HepG2 (cell line): ENCODE results near the gene ABHD12. TPM values are rescaled to one million over a fixed set of nuclear protein-coding genes. Genes with fewer than 3 reads are reported as not detected.

ENCODE experiments used
- CREM ChIP-seq, 2 experiments: sonication (generic) in 1 of 2; formaldehyde crosslinking in 1 of 2; IDR thresholded peaks; 2 replicates each; pipeline versions ENCODE4 v1.4.0 to v1.6.1; 2016 to 2020; ENCODE audit warnings: antibody characterized with exemption in 1 of 2, mild to moderate bottlenecking in 1 of 2, missing genetic modification reagents in 1 of 2
- ELF1 ChIP-seq: sonication (generic); formaldehyde crosslinking; IDR thresholded peaks from 2 replicates; pipeline ENCODE4 v1.4.0; 2020; ENCODE audit warnings: missing genetic modification reagents
- POLR2AphosphoS5 ChIP-seq: IDR thresholded peaks from 2 replicates; pipeline ENCODE4 v1.6.1; 2012; ENCODE audit warnings: low read depth, low read length
- SIN3A ChIP-seq: IDR thresholded peaks from 2 replicates; pipeline ENCODE4 v1.6.1; 2011; ENCODE audit warnings: low read depth, mild to moderate bottlenecking, control low read depth, low read length, borderline replicate concordance
- SNAPC2 ChIP-seq: sonication (generic); formaldehyde crosslinking; IDR thresholded peaks from 2 replicates; pipeline ENCODE4 v1.8.1; 2022; ENCODE audit warnings: mild to moderate bottlenecking, missing genetic modification reagents
- SOX6 ChIP-seq, 2 experiments: fragments of 450-650 bp in 1 of 2; sonication (generic) in 1 of 2; formaldehyde crosslinking in 1 of 2; IDR thresholded peaks; 2 replicates each; pipeline versions ENCODE4 v1.4.0 to v1.6.1; 2017 to 2020; ENCODE audit warnings: antibody characterized with exemption in 1 of 2, mild to moderate bottlenecking in 1 of 2, missing genetic modification reagents in 1 of 2
- TAF1 ChIP-seq: sonication (generic); formaldehyde crosslinking; IDR thresholded peaks from 2 replicates; pipeline ENCODE4 v1.4.0; 2020; ENCODE audit warnings: missing genetic modification reagents
- ZBTB3 ChIP-seq: sonication (generic); formaldehyde crosslinking; IDR thresholded peaks from 2 replicates; pipeline ENCODE4 v1.4.0; 2020; ENCODE audit warnings: low read depth, mild to moderate bottlenecking, moderate library complexity, missing genetic modification reagents, borderline replicate concordance
- ZMYM3 ChIP-seq: sonication (generic); formaldehyde crosslinking; IDR thresholded peaks from 2 replicates; pipeline ENCODE4 v1.5.1; 2020; ENCODE audit warnings: mild to moderate bottlenecking, missing genetic modification reagents
- ZNF512 ChIP-seq: sonication (generic); formaldehyde crosslinking; IDR thresholded peaks from 2 replicates; pipeline ENCODE4 v1.4.0; 2020; ENCODE audit warnings: mild to moderate bottlenecking, missing genetic modification reagents
- ZNF589 ChIP-seq: sonication (generic); formaldehyde crosslinking; conservative IDR thresholded peaks from 2 replicates; pipeline ENCODE4 v1.8.0; 2022; ENCODE audit warnings: mild to moderate bottlenecking, moderate library complexity, missing genetic modification reagents
- ZNF674 ChIP-seq: sonication (generic); formaldehyde crosslinking; IDR thresholded peaks from 2 replicates; pipeline ENCODE4 v1.5.0; 2020; ENCODE audit warnings: low read depth, mild to moderate bottlenecking, missing genetic modification reagents
- ZNF775 ChIP-seq: sonication (generic); formaldehyde crosslinking; IDR thresholded peaks from 2 replicates; pipeline ENCODE4 v1.4.0; 2020; ENCODE audit warnings: missing genetic modification reagents, mild to moderate bottlenecking, moderate library complexity, borderline replicate concordance
- ZNF816 ChIP-seq: sonication (generic); formaldehyde crosslinking; IDR thresholded peaks from 2 replicates; pipeline ENCODE4 v1.8.0; 2022; ENCODE audit warnings: missing genetic modification reagents, mild to moderate bottlenecking, borderline replicate concordance
- ZSCAN20 ChIP-seq: sonication (generic); formaldehyde crosslinking; IDR thresholded peaks from 2 replicates; pipeline ENCODE4 v1.4.0; 2020; ENCODE audit warnings: missing genetic modification reagents, mild to moderate bottlenecking, borderline replicate concordance
- polyA plus RNA-seq, 8 experiments: library from polyadenylated mRNA; depleted of rRNA in 3 of 8; stranded (reverse) in 7 of 8; unstranded in 1 of 8; fragments of >200 nt; fragmentation: Illumina TruSeq in 4 of 8; extraction: Trizol in 4 of 8; gene quantifications; 2 replicates each; pipeline versions ENCODE4 v1.2.1 to v1.2.3, GENCODE V29; 2011 to 2016; ENCODE audit warnings: low read depth in 4 of 8, missing spikeins in 1 of 8, mixed read lengths in 1 of 8; ENCODE audit not compliant: insufficient read depth in 1 of 8
- total RNA-seq, 5 experiments: library from RNA; depleted of rRNA; stranded (reverse); fragments of >200 nt; fragmentation: Illumina TruSeq; extraction: Trizol; gene quantifications; 2 replicates each; pipeline ENCODE4 v1.2.3, GENCODE V29; 2016; ENCODE audit warnings: low read depth in 1 of 5
- TF ChIP-seq, protein P1 (sequence below): sonication (generic); formaldehyde crosslinking; IDR thresholded peaks from 2 replicates; pipeline ENCODE4 v1.5.0; 2020; ENCODE audit warnings: mild to moderate bottlenecking, missing genetic modification reagents, borderline replicate concordance
- TF ChIP-seq, protein P2 (sequence below): sonication (generic); formaldehyde crosslinking; IDR thresholded peaks from 2 replicates; pipeline ENCODE4 v1.8.1; 2023; ENCODE audit warnings: mild to moderate bottlenecking, inconsistent platforms, moderate library complexity, missing genetic modification reagents, borderline replicate concordance
- TF ChIP-seq, protein P3 (sequence below): sonication (generic); formaldehyde crosslinking; IDR thresholded peaks from 2 replicates; pipeline ENCODE4 v1.5.0; 2020; ENCODE audit warnings: missing genetic modification reagents
- TF ChIP-seq, protein P4 (sequence below): sonication (generic); formaldehyde crosslinking; conservative IDR thresholded peaks from 2 replicates; pipeline ENCODE4 v1.4.0; 2020; ENCODE audit warnings: missing genetic modification reagents

ABHD12 gene
- total and polyA plus RNA-seq, 2 of the 13 experiments (the other 11 are each of a cell fraction or from before 2014, with no cell fraction given): 23.5 to 72.1 TPM

- TF ChIP-seq SOX6 (IDR thresholded peaks at IDR 0.05) (no peak), SOX6 (CRISPR knock-in tag; IDR thresholded peaks at IDR 0.05) (peak; percentile 37; the same call in 1 of the 2 replicates), ZSCAN20 (CRISPR knock-in tag) (no peak), SNAPC2 (no peak), SIN3A (no peak), TAF1 (CRISPR knock-in tag) (no peak), CREM (IDR thresholded peaks at IDR 0.05) (no peak), CREM (CRISPR knock-in tag; IDR thresholded peaks at IDR 0.05) (no peak), ZNF512 (CRISPR knock-in tag) (no peak), ZMYM3 (CRISPR knock-in tag) (no peak), POLR2AphosphoS5 (no peak), ZNF674 (CRISPR knock-in tag) (no peak), ZNF775 (no peak), ELF1 (0 out of 2 replicates have a peak, but pooled peaks have one; percentile 13), ZNF589 (CRISPR knock-in tag) (no peak), ZBTB3 (CRISPR knock-in tag) (no peak), ZNF816 (CRISPR knock-in tag) (no peak)
- TF ChIP-seq, protein P1, sequence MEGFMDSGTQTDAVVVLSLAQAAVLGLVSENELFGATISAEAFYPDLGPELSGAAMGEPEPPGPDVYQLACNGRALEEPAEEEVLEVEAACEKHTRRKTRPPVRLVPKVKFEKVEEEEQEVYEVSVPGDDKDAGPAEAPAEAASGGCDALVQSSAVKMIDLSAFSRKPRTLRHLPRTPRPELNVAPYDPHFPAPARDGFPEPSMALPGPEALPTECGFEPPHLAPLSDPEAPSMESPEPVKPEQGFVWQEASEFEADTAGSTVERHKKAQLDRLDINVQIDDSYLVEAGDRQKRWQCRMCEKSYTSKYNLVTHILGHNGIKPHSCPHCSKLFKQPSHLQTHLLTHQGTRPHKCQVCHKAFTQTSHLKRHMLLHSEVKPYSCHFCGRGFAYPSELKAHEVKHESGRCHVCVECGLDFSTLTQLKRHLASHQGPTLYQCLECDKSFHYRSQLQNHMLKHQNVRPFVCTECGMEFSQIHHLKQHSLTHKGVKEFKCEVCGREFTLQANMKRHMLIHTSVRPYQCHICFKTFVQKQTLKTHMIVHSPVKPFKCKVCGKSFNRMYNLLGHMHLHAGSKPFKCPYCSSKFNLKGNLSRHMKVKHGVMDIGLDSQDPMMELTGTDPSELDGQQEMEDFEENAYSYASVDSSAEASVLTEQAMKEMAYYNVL (CRISPR knock-in tag): no peak
- TF ChIP-seq, protein P2, sequence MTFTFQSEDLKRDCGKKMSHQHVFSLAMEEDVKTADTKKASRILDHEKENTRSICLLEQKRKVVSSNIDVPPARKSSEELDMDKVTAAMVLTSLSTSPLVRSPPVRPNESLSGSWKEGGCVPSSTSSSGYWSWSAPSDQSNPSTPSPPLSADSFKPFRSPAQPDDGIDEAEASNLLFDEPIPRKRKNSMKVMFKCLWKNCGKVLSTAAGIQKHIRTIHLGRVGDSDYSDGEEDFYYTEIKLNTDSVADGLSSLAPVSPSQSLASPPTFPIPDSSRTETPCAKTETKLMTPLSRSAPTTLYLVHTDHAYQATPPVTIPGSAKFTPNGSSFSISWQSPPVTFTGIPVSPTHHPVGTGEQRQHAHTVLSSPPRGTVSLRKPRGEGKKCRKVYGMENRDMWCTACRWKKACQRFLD (CRISPR knock-in tag): no peak
- TF ChIP-seq, protein P3, sequence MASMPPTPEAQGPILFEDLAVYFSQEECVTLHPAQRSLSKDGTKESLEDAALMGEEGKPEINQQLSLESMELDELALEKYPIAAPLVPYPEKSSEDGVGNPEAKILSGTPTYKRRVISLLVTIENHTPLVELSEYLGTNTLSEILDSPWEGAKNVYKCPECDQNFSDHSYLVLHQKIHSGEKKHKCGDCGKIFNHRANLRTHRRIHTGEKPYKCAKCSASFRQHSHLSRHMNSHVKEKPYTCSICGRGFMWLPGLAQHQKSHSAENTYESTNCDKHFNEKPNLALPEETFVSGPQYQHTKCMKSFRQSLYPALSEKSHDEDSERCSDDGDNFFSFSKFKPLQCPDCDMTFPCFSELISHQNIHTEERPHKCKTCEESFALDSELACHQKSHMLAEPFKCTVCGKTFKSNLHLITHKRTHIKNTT (CRISPR knock-in tag): no peak
- TF ChIP-seq, protein P4, sequence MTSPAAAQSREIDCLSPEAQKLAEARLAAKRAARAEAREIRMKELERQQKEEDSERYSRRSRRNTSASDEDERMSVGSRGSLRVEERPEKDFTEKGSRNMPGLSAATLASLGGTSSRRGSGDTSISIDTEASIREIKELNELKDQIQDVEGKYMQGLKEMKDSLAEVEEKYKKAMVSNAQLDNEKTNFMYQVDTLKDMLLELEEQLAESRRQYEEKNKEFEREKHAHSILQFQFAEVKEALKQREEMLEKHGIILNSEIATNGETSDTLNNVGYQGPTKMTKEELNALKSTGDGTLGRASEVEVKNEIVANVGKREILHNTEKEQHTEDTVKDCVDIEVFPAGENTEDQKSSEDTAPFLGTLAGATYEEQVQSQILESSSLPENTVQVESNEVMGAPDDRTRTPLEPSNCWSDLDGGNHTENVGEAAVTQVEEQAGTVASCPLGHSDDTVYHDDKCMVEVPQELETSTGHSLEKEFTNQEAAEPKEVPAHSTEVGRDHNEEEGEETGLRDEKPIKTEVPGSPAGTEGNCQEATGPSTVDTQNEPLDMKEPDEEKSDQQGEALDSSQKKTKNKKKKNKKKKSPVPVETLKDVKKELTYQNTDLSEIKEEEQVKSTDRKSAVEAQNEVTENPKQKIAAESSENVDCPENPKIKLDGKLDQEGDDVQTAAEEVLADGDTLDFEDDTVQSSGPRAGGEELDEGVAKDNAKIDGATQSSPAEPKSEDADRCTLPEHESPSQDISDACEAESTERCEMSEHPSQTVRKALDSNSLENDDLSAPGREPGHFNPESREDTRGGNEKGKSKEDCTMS (CRISPR knock-in tag): no peak
Measured at GRCh38 chr20:25398376-25399036, 7.9 kb upstream of the ABHD12 start (continued).
